Esophagus muscularis mucosa (tissue), 4 donors: ENCODE data around the gene MSX2. TPM values are rescaled to one million over a fixed set of nuclear protein-coding genes. Genes with fewer than 3 reads are reported as not detected.

Source experiments
- DNase-seq: peaks from one replicate; pipeline ENCODE4 v3.0.0-alpha.2; 2017; ENCODE audit errors: extremely low spot score
- H3K27ac ChIP-seq, 4 donors: fragments of 200-600 bp; sonication (generic); replicated peaks in 1 of 4; 1 replicate in 3 of 4; 2 replicates in 1 of 4; pipeline ENCODE4 v1.5.1; 2016 to 2019; ENCODE audit warnings: mild to moderate bottlenecking in 1 of 4
- H3K27me3 ChIP-seq, 4 donors: fragments of 200-600 bp; sonication (generic); one replicate each; pipeline versions ENCODE4 v1.5.1 to v1.6.0; 2016 to 2019
- H3K36me3 ChIP-seq, 4 donors: fragments of 200-600 bp; sonication (generic); one replicate each; pipeline ENCODE4 v1.5.1; 2016 to 2019
- H3K4me1 ChIP-seq, 4 donors: fragments of 200-600 bp; sonication (generic); one replicate each; pipeline ENCODE4 v1.5.1; 2016 to 2019
- H3K4me3 ChIP-seq, 4 donors: fragments of 200-600 bp; sonication (generic); 1 replicate in 2 of 4; 2 replicates in 2 of 4; pipeline ENCODE4 v1.5.1; 2016 to 2019; ENCODE audit warnings: mild to moderate bottlenecking in 4 of 4, moderate library complexity in 1 of 4
- H3K9me3 ChIP-seq, 4 donors: fragments of 200-600 bp; sonication (generic); 1 replicate in 3 of 4; 2 replicates in 1 of 4; pipeline ENCODE4 v1.5.1; 2016 to 2019
- CTCF ChIP-seq, 3 experiments: fragments of 200-600 bp in 2 of 3; fragments of 450-650 bp in 1 of 3; sonication (generic) in 2 of 3; IDR thresholded peaks; one replicate each; pipeline ENCODE4 v1.5.1; 2017 to 2019; ENCODE audit warnings: antibody characterized with exemption in 3 of 3, mild to moderate bottlenecking in 2 of 3, moderate library complexity in 1 of 3
- EP300 ChIP-seq: sonication (generic); formaldehyde crosslinking; IDR thresholded peaks from one replicate; pipeline ENCODE4 v1.6.1; 2017; ENCODE audit warnings: antibody characterized with exemption
- POLR2A ChIP-seq: fragments of 450-650 bp; IDR thresholded peaks from one replicate; pipeline ENCODE4 v1.6.1; 2017; ENCODE audit warnings: antibody characterized with exemption, moderate library complexity, mild to moderate bottlenecking, low read depth
- WGBS: methylation state at CpG from one replicate; pipeline ENCODE4 v1.1.5; 2018; 5-methylcytosine and 5-hydroxymethylcytosine counted together
- intact Hi-C: fragments of 100-400 bp; cut with DNase I; formaldehyde crosslinking; loops from one replicate; pipeline ENCODE4 v1.15.1; 2023
- small RNA-seq, 3 donors: library from RNA; depleted of rRNA; stranded (forward); fragments of <200 nt; gene quantifications; one replicate each; pipeline ENCODE3, GENCODE V24; 2016
- total RNA-seq, 4 donors: library from RNA; depleted of rRNA; stranded (reverse); fragments of >200 nt; gene quantifications; one replicate each; pipeline versions ENCODE4 v1.1.0 to v1.2.1, GENCODE V29; 2016

The MSX2 gene
- total RNA-seq, 4 donors from 2014 or later, result 1.8 to 4.0 (median 2.2) TPM

- Histone ChIP-seq H3K4me3 (no peak overlapping the region), H3K36me3 (no peaks in the 10 kb centered on the region), H3K4me1 (no peaks in the 10 kb centered on the region), H3K27ac (no peak overlapping the region), H3K9me3 (peaks cover 0 to 4% (median under 1%) of the 10 kb centered on the region in 4 donors), H3K27me3 (peaks cover 0 to 13% (median 0%) of the 10 kb centered on the region in 4 donors)
- TF ChIP-seq CTCF (IDR thresholded peaks at IDR 0.05) (no peak), EP300 (no peak), POLR2A (no peak)
- WGBS, result 77% methylated on average over 2 of the region's 2 CpGs
- no peak for DNase-seq
- intact Hi-C loops, result no loop called here
These were observed 53.2 kb downstream of the MSX2 start for GRCh38 chr5:174777583-174777982.

Small RNA genes lying within 50 kb of the gene (small RNA-seq; reads per million reads assigned to genes)
- gene MIR4634, result 0.17 to 0.37 (median 0.34) reads per million in 3 donors
